Measurements from ENCODE around the gene CLEC9A. TPM values are rescaled to one million over a fixed set of nuclear protein-coding genes. Genes with fewer than 3 reads are reported as not detected.

The CLEC9A gene
- polyA plus RNA-seq, 3 donors = 0.07 to 0.59 TPM; not detected in 1

GRCh38 chr12:10069976-10070375 lies 39.5 kb downstream of the CLEC9A start:
- no peak overlapping the region for H3K4me3 Mint-ChIP-seq
- DNase-seq = peak; percentile 27 to 72 (median 42)
- 60% methylated on average over 1 of the region's 3 CpGs for WGBS (ENCODE audit: insufficient coverage)

GRCh38 chr12:10070380-10070779 lies 39.9 kb downstream of the CLEC9A start:
- Histone ChIP-seq H4K20me1 (ENCODE audit: insufficient read depth, low read length) (no peaks in the 10 kb centered on the region), H3K4me2 (replicated peaks; ENCODE audit: extremely low read depth, low read length, poor library complexity, severe bottlenecking) (no peak overlapping the region), H3K9ac (ENCODE audit: insufficient read depth, low read length, poor library complexity, severe bottlenecking) (no peak overlapping the region), H3K9me3 (replicated peaks in 1 of 2; ENCODE audit: control insufficient read depth in 1 of 2, insufficient read depth in 1 of 2, low read length in 2 of 2) (no peaks in the 10 kb centered on the region), H3K36me3 (replicated peaks in 1 of 2; ENCODE audit: control insufficient read depth in 1 of 2, insufficient read depth in 2 of 2, low read length in 2 of 2) (no peaks in the 10 kb centered on the region), H2AFZ (ENCODE audit: insufficient read depth, low read depth, low read length, poor library complexity, severe bottlenecking) (no peak overlapping the region), H3K27ac (ENCODE audit: low read depth in 1 of 2, low read length in 2 of 2) (peak overlapping the region in 1 of 2 donors; percentile 95), H3K4me1 (ENCODE audit: control insufficient read depth in 1 of 2, insufficient read depth in 2 of 2, low read length in 2 of 2) (peaks cover 37 to 39% of the 10 kb centered on the region in 2 donors), H3K27me3 (ENCODE audit: control insufficient read depth in 2 of 2, insufficient read depth in 2 of 2, low read length in 2 of 2) (no peaks in the 10 kb centered on the region), H3K79me2 (ENCODE audit: insufficient read depth, low read length) (no peaks in the 10 kb centered on the region), H3K4me3 (replicated peaks in 1 of 3; ENCODE audit: low read depth in 2 of 3, low read length in 3 of 3) (no peak overlapping the region)
- Mint-ChIP-seq H3K27ac (peak overlapping the region in 6 of 7 donors; percentile 96 to 99 (median 97)), H3K4me3 (no peak overlapping the region), H3K27me3 (ENCODE audit: low read depth in 3 of 3) (peaks cover 0 to 2% (median 0%) of the 10 kb centered on the region in 3 donors), H3K9me3 (peaks cover 0 to 6% (median 0%) of the 10 kb centered on the region in 7 donors), H3K36me3 (peaks cover 18 to 26% of the 10 kb centered on the region in 2 donors), H3K4me1 (peaks cover 46% of the 10 kb centered on the region)
- WGBS (ENCODE audit: insufficient coverage) = 100% methylated on average over 1 of the region's 4 CpGs
- intact Hi-C loops (cut with micrococcal nuclease) = loop anchor here in 1 of 2 donors (5.0 kb wide), 1 partner anchor 57 kb away; no protein-coding TSS in a partner anchor
- TF ChIP-seq CTCF (IDR thresholded peaks at IDR 0.05) = no peak
- no peak for DNase-seq

More at GRCh38 chr12:10069976-10070375, 39.5 kb downstream of the CLEC9A start:
- H3K4me3 ChIP-seq (replicated peaks in 1 of 3; ENCODE audit: low read depth in 2 of 3, low read length in 3 of 3) = peak overlapping the region in 1 of 3 experiments; percentile 55
- Mint-ChIP-seq H3K27me3 (ENCODE audit: low read depth in 3 of 3) (peaks cover 0 to 2% (median 0%) of the 10 kb centered on the region in 3 donors), H3K9me3 (peaks cover 0 to 6% (median 0%) of the 10 kb centered on the region in 7 donors), H3K4me1 (peaks cover 50% of the 10 kb centered on the region), H3K27ac (peak overlapping the region; percentile 96 to 99 (median 97)), H3K36me3 (peaks cover 16 to 23% of the 10 kb centered on the region in 2 donors)
- H3K9ac ChIP-seq (ENCODE audit: insufficient read depth, low read length, poor library complexity, severe bottlenecking) = no peak overlapping the region
- peaks cover 41 to 43% of the 10 kb centered on the region in 2 donors for H3K4me1 ChIP-seq (ENCODE audit: control insufficient read depth in 1 of 2, insufficient read depth in 2 of 2, low read length in 2 of 2)
- TF ChIP-seq CTCF (IDR thresholded peaks at IDR 0.05) = no peak
- H4K20me1 ChIP-seq (ENCODE audit: insufficient read depth, low read length) = no peaks in the 10 kb centered on the region
- H3K9me3 ChIP-seq (replicated peaks in 1 of 2; ENCODE audit: control insufficient read depth in 1 of 2, insufficient read depth in 1 of 2, low read length in 2 of 2) = no peaks in the 10 kb centered on the region
- H3K4me2 ChIP-seq (replicated peaks; ENCODE audit: extremely low read depth, low read length, poor library complexity, severe bottlenecking) = no peak overlapping the region
- H3K79me2 ChIP-seq (ENCODE audit: insufficient read depth, low read length) = no peaks in the 10 kb centered on the region
- intact Hi-C loops (cut with micrococcal nuclease) = loop anchor here (5.0 to 10.0 kb wide), 3 partner anchors 43 to 65 kb away; partner anchors contain the start of gene CLEC7A (in 1 of the 2)
- no peaks in the 10 kb centered on the region for H3K36me3 ChIP-seq (replicated peaks in 1 of 2; ENCODE audit: control insufficient read depth in 1 of 2, insufficient read depth in 2 of 2, low read length in 2 of 2)
- H3K27ac ChIP-seq (ENCODE audit: low read depth in 1 of 2, low read length in 2 of 2) = peak overlapping the region in 1 of 2 donors; percentile 95
- no peak overlapping the region for H2AFZ ChIP-seq (ENCODE audit: insufficient read depth, low read depth, low read length, poor library complexity, severe bottlenecking)
- H3K27me3 ChIP-seq (ENCODE audit: control insufficient read depth in 2 of 2, insufficient read depth in 2 of 2, low read length in 2 of 2) = no peaks in the 10 kb centered on the region
